Hematopoietic multipotent progenitor cell treated with erythropoietin and hydrocortisone succinate and interleukin-3 and kit ligand, for 4 days (in vitro differentiated cells): ENCODE data around the gene MSH6.
"Not testable (repeated sequence)": the region's sequence is repeated elsewhere in the genome, so short reads cannot be mapped to it uniquely, and the experiment has no call there.

Experiments used
- DNase-seq: peaks from one replicate; pipeline ENCODE4 v3.0.0-alpha.2; 2015

MSH6 gene

GRCh38 chr2:47853067-47853777, 70.3 kb downstream of the MSH6 start:
- DNase-seq = not testable (repeated sequence)
